Measurements from ENCODE around the gene RXRB.
A peak's percentile ranks its signal among the peaks of the same experiment; 100 is the strongest.

RXRB gene

DNA sequence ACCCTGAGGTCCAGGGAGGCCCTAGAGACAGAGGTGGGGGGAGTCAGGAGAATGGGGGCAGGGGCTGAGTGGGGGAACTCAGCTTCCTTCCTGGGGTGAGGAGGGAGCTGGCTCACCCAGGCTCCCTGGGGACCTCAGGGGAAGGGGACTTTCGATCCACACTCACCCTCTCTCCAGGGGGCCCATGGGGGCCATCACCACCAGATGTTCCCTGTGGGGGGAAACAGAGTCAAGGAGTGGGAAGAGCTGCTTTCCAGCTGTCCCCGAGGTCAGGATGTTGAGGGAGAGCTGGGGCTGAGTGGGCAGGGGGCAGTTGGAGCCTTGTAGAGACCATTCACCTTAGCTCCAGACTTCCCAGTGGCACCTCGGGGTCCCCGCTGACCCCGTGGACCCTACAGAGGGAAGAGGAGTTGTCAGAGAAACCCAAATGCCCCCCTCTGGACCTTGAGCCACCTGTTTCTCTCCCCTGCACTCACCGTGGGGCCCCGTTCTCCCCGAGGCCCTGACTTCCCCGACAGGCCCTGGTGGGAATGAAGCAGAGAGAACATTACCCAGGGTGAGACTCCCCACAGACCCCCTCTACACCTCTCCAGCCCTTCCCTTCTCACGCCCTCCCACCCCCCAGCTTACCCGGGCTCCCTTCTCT, 26.8 kb downstream of the RXRB start:
- no peak overlapping the region for H3K4me3 ChIP-seq (ENCODE audit: low read length)
- no peak for DNase-seq
- no peak overlapping the region for H2AFZ ChIP-seq (ENCODE audit: low read length)
- no peak overlapping the region for H3K27ac ChIP-seq (ENCODE audit: low read length)
- no peak overlapping the region for H3K4me2 ChIP-seq (ENCODE audit: low read depth, low read length)
- no peaks in the 10 kb centered on the region for H3F3A ChIP-seq (ENCODE audit: insufficient read depth, low read length)
- peaks cover 45% of the 10 kb centered on the region for H3K27me3 ChIP-seq (replicated peaks; ENCODE audit: insufficient read depth, low read length)
- no peaks in the 10 kb centered on the region for H3K36me3 ChIP-seq (replicated peaks; ENCODE audit: insufficient read depth, low read length)
- H3K79me2 ChIP-seq (ENCODE audit: low read length), result no peaks in the 10 kb centered on the region
- H3K9ac ChIP-seq (ENCODE audit: low read length), result no peak overlapping the region
- H3K9me3 ChIP-seq (replicated peaks; ENCODE audit: insufficient read depth, low read length), result no peaks in the 10 kb centered on the region
- H3K9me2 ChIP-seq (replicated peaks; ENCODE audit: insufficient read depth, low read length), result no peaks in the 10 kb centered on the region
- no peaks in the 10 kb centered on the region for H4K20me1 ChIP-seq (ENCODE audit: insufficient read depth, low read length)
- no peaks in the 10 kb centered on the region for H3K4me1 ChIP-seq (ENCODE audit: low read length)
- no peak for TF ChIP-seq EZH2 (optimal IDR thresholded peaks at IDR 0.05; ENCODE audit: low read depth, low read length)
- TF ChIP-seq, protein P1, sequence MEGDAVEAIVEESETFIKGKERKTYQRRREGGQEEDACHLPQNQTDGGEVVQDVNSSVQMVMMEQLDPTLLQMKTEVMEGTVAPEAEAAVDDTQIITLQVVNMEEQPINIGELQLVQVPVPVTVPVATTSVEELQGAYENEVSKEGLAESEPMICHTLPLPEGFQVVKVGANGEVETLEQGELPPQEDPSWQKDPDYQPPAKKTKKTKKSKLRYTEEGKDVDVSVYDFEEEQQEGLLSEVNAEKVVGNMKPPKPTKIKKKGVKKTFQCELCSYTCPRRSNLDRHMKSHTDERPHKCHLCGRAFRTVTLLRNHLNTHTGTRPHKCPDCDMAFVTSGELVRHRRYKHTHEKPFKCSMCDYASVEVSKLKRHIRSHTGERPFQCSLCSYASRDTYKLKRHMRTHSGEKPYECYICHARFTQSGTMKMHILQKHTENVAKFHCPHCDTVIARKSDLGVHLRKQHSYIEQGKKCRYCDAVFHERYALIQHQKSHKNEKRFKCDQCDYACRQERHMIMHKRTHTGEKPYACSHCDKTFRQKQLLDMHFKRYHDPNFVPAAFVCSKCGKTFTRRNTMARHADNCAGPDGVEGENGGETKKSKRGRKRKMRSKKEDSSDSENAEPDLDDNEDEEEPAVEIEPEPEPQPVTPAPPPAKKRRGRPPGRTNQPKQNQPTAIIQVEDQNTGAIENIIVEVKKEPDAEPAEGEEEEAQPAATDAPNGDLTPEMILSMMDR (IDR thresholded peaks at IDR 0.05; ENCODE audit: low read length), result no peak
- no peak for TF ChIP-seq EZH2phosphoT487 (IDR thresholded peaks at IDR 0.05; ENCODE audit: low read length)

- Histone ChIP-seq H3K27me3 (replicated peaks; ENCODE audit: insufficient read depth, low read length) (peaks cover 44% of the 10 kb centered on the region), H3K9me2 (replicated peaks; ENCODE audit: insufficient read depth, low read length) (no peaks in the 10 kb centered on the region), H3K9ac (ENCODE audit: low read length) (no peak overlapping the region), H3K4me1 (ENCODE audit: low read length) (no peaks in the 10 kb centered on the region), H2AFZ (ENCODE audit: low read length) (no peak overlapping the region), H3K9me3 (replicated peaks; ENCODE audit: insufficient read depth, low read length) (no peaks in the 10 kb centered on the region), H3K4me2 (ENCODE audit: low read depth, low read length) (no peak overlapping the region), H3K79me2 (ENCODE audit: low read length) (no peaks in the 10 kb centered on the region), H3K27ac (ENCODE audit: low read length) (no peak overlapping the region), H3K4me3 (ENCODE audit: low read length) (no peak overlapping the region), H3K36me3 (replicated peaks; ENCODE audit: insufficient read depth, low read length) (no peaks in the 10 kb centered on the region), H4K20me1 (ENCODE audit: insufficient read depth, low read length) (no peaks in the 10 kb centered on the region), H3F3A (ENCODE audit: insufficient read depth, low read length) (no peaks in the 10 kb centered on the region)
- DNase-seq, result no peak
- TF ChIP-seq, protein P1 (IDR thresholded peaks at IDR 0.05; ENCODE audit: low read length), result peak; percentile 60
- TF ChIP-seq EZH2 (optimal IDR thresholded peaks at IDR 0.05; ENCODE audit: low read depth, low read length), result no peak
These were observed 27.6 kb downstream of the RXRB start for GRCh38 chr6:33172688-33173534.

GRCh38 chr6:33171880-33172687, 28.4 kb downstream of the RXRB start:
- Histone ChIP-seq H3K27ac (ENCODE audit: low read length) (no peak overlapping the region), H3K4me3 (ENCODE audit: low read length) (no peak overlapping the region), H3K36me3 (replicated peaks; ENCODE audit: insufficient read depth, low read length) (no peaks in the 10 kb centered on the region), H2AFZ (ENCODE audit: low read length) (no peak overlapping the region), H3K79me2 (ENCODE audit: low read length) (no peaks in the 10 kb centered on the region), H4K20me1 (ENCODE audit: insufficient read depth, low read length) (no peaks in the 10 kb centered on the region), H3K9me2 (replicated peaks; ENCODE audit: insufficient read depth, low read length) (no peaks in the 10 kb centered on the region), H3F3A (ENCODE audit: insufficient read depth, low read length) (no peaks in the 10 kb centered on the region), H3K9ac (ENCODE audit: low read length) (no peak overlapping the region), H3K4me2 (ENCODE audit: low read depth, low read length) (no peak overlapping the region), H3K27me3 (replicated peaks; ENCODE audit: insufficient read depth, low read length) (peaks cover 37% of the 10 kb centered on the region), H3K4me1 (ENCODE audit: low read length) (no peaks in the 10 kb centered on the region), H3K9me3 (replicated peaks; ENCODE audit: insufficient read depth, low read length) (no peaks in the 10 kb centered on the region)
- TF ChIP-seq, protein P1 (IDR thresholded peaks at IDR 0.05; ENCODE audit: low read length), result no peak
- TF ChIP-seq EZH2phosphoT487 (IDR thresholded peaks at IDR 0.05; ENCODE audit: low read length) (no peak), EZH2 (optimal IDR thresholded peaks at IDR 0.05; ENCODE audit: low read depth, low read length) (no peak)
- no peak for DNase-seq
